NCI-H2029 (cell line): Measurements from ENCODE around the gene ANTXR1.

Experiments
- DNase-seq: peaks from one replicate; lab custom pipeline; 2025; lab: John Stamatoyannopoulos, UW

ANTXR1 gene

GRCh38 chr2:69181806-69182427, 168.9 kb downstream of the ANTXR1 start:
- DNase-seq = no peak

- no peak for DNase-seq
Observed at GRCh38 chr2:69183659-69184058, 170.7 kb downstream of the ANTXR1 start.

GRCh38 chr2:69184224-69184623, 171.2 kb downstream of the ANTXR1 start:
- DNase-seq = no peak

GRCh38 chr2:69185807-69186206, 172.8 kb downstream of the ANTXR1 start:
- no peak for DNase-seq

GRCh38 chr2:69186614-69187013, 173.6 kb downstream of the ANTXR1 start:
- no peak for DNase-seq

GRCh38 chr2:69188182-69188900, 175.4 kb downstream of the ANTXR1 start:
- DNase-seq = no peak

- no peak for DNase-seq
Observed at GRCh38 chr2:69190743-69191404, 177.9 kb downstream of the ANTXR1 start.

- DNase-seq = no peak
Observed at GRCh38 chr2:69191634-69192033, 178.7 kb downstream of the ANTXR1 start.

GRCh38 chr2:69192176-69192945, 179.4 kb downstream of the ANTXR1 start:
- no peak for DNase-seq

GRCh38 chr2:69195706-69196105, 182.7 kb downstream of the ANTXR1 start:
- no peak for DNase-seq

- no peak for DNase-seq
Observed at GRCh38 chr2:69196327-69197117, 183.5 kb downstream of the ANTXR1 start.

GRCh38 chr2:69200107-69200520, 187.1 kb downstream of the ANTXR1 start:
- no peak for DNase-seq

- no peak for DNase-seq
Observed at GRCh38 chr2:69201259-69201658, 188.3 kb downstream of the ANTXR1 start.

- DNase-seq = no peak
Observed at GRCh38 chr2:69202327-69202726, 189.3 kb downstream of the ANTXR1 start.

GRCh38 chr2:69203166-69203985, 190.4 kb downstream of the ANTXR1 start:
- no peak for DNase-seq

- DNase-seq = no peak
Observed at GRCh38 chr2:69204654-69205053, 191.7 kb downstream of the ANTXR1 start.

GRCh38 chr2:69205076-69205475, 192.1 kb downstream of the ANTXR1 start:
- DNase-seq = no peak

GRCh38 chr2:69205491-69205890, 192.5 kb downstream of the ANTXR1 start:
- DNase-seq = no peak

GRCh38 chr2:69208023-69208595, 195.1 kb downstream of the ANTXR1 start:
- no peak for DNase-seq

- DNase-seq = no peak
Observed at GRCh38 chr2:69209482-69209881, 196.5 kb downstream of the ANTXR1 start.
